Measurements from ENCODE around the gene PTK7.

- TF ChIP-seq CTCF (IDR thresholded peaks at IDR 0.05; ENCODE audit: low read depth, low read length) (no peak), EZH2phosphoT487 (IDR thresholded peaks at IDR 0.05; ENCODE audit: low read depth) (no peak)
Measured at GRCh38 chr6:43092635-43093034, 16.5 kb downstream of the PTK7 start.
